SK-N-MC (cell line): ENCODE data around the gene CDH4.

ENCODE experiments used
- FOXP2 ChIP-seq: optimal IDR thresholded peaks from 2 replicates; pipeline ENCODE3; 2011; ENCODE audit warnings: mild to moderate bottlenecking, moderate library complexity; ENCODE audit not compliant: insufficient read depth; ENCODE audit errors: extremely low read length, control extremely low read depth
- POLR2AphosphoS5 ChIP-seq: IDR thresholded peaks from 2 replicates; pipeline ENCODE4 v1.6.1; 2012; ENCODE audit warnings: mild to moderate bottlenecking, low read depth, low read length, borderline replicate concordance

- TF ChIP-seq FOXP2 = no peak
- TF ChIP-seq POLR2AphosphoS5 = no peak
Observed at GRCh38 chr20:61975407-61976129, 723.5 kb downstream of the CDH4 start.
